Measurements from ENCODE around the gene APOBEC3A. TPM values are rescaled to one million over a fixed set of nuclear protein-coding genes. Genes with fewer than 3 reads are reported as not detected.
"Not testable (repeated sequence)": the region's sequence is repeated elsewhere in the genome, so short reads cannot be mapped to it uniquely, and the experiment has no call there.

Gene APOBEC3A
- total RNA-seq, 2 experiments from 2014 or later = not detected

GRCh38 chr22:38937036-38937435 lies 20.4 kb upstream of the APOBEC3A start:
- Mint-ChIP-seq H3K27me3 (peaks cover 47% of the 10 kb centered on the region), H3K4me1 (peaks cover 16% of the 10 kb centered on the region), H3K27ac (no peak overlapping the region), H3K4me3 (no peak overlapping the region), H3K9me3 (peaks cover 2% of the 10 kb centered on the region), H3K36me3 (no peaks in the 10 kb centered on the region)
- no peak for DNase-seq

GRCh38 chr22:38937541-38937940 lies 19.9 kb upstream of the APOBEC3A start:
- no peak overlapping the region for H3K4me3 Mint-ChIP-seq
- H3K4me1 Mint-ChIP-seq = peaks cover 21% of the 10 kb centered on the region
- H3K9me3 Mint-ChIP-seq = no peaks in the 10 kb centered on the region
- H3K27me3 Mint-ChIP-seq = peaks cover 42% of the 10 kb centered on the region
- no peak overlapping the region for H3K27ac Mint-ChIP-seq
- H3K36me3 Mint-ChIP-seq = no peaks in the 10 kb centered on the region
- no peak for DNase-seq

- Mint-ChIP-seq H3K27me3 (peaks cover 42% of the 10 kb centered on the region), H3K4me1 (peaks cover 27% of the 10 kb centered on the region), H3K27ac (no peak overlapping the region), H3K36me3 (no peaks in the 10 kb centered on the region), H3K9me3 (no peaks in the 10 kb centered on the region), H3K4me3 (no peak overlapping the region)
- no peak for DNase-seq
These were observed 19.2 kb upstream of the APOBEC3A start for GRCh38 chr22:38938221-38938620.

- no peak for DNase-seq
- Mint-ChIP-seq H3K27me3 (peaks cover 48% of the 10 kb centered on the region), H3K36me3 (no peaks in the 10 kb centered on the region), H3K4me3 (no peak overlapping the region), H3K27ac (no peak overlapping the region), H3K4me1 (peaks cover 32% of the 10 kb centered on the region), H3K9me3 (no peaks in the 10 kb centered on the region)
These were observed 18.5 kb upstream of the APOBEC3A start for GRCh38 chr22:38938925-38939324.

- peak overlapping the region; percentile 64 for H3K4me3 Mint-ChIP-seq
- H3K4me1 Mint-ChIP-seq = peaks cover 33% of the 10 kb centered on the region
- no peaks in the 10 kb centered on the region for H3K36me3 Mint-ChIP-seq
- peak overlapping the region; percentile 89 for H3K27ac Mint-ChIP-seq
- no peak for DNase-seq
- peaks cover 55% of the 10 kb centered on the region for H3K27me3 Mint-ChIP-seq
- no peaks in the 10 kb centered on the region for H3K9me3 Mint-ChIP-seq
These were observed 16.5 kb upstream of the APOBEC3A start for GRCh38 chr22:38940811-38941384.

GRCh38 chr22:38941488-38941987 lies 15.9 kb upstream of the APOBEC3A start:
- Mint-ChIP-seq H3K27ac (peak overlapping the region; percentile 89), H3K27me3 (peaks cover 58% of the 10 kb centered on the region), H3K36me3 (no peaks in the 10 kb centered on the region), H3K4me3 (peak overlapping the region; percentile 64), H3K9me3 (no peaks in the 10 kb centered on the region), H3K4me1 (peaks cover 33% of the 10 kb centered on the region)
- DNase-seq = peak; percentile 80

- no peaks in the 10 kb centered on the region for H3K9me3 Mint-ChIP-seq
- no peak for DNase-seq
- H3K27me3 Mint-ChIP-seq = peaks cover 69% of the 10 kb centered on the region
- peak overlapping the region; percentile 89 for H3K27ac Mint-ChIP-seq
- H3K4me1 Mint-ChIP-seq = peaks cover 40% of the 10 kb centered on the region
- no peaks in the 10 kb centered on the region for H3K36me3 Mint-ChIP-seq
- H3K4me3 Mint-ChIP-seq = no peak overlapping the region
These were observed 14.7 kb upstream of the APOBEC3A start for GRCh38 chr22:38942702-38943101.

GRCh38 chr22:38943201-38943600 lies 14.2 kb upstream of the APOBEC3A start:
- Mint-ChIP-seq H3K4me3 (no peak overlapping the region), H3K36me3 (no peaks in the 10 kb centered on the region), H3K27ac (peak overlapping the region; percentile 45), H3K4me1 (peaks cover 42% of the 10 kb centered on the region), H3K9me3 (no peaks in the 10 kb centered on the region), H3K27me3 (peaks cover 74% of the 10 kb centered on the region)
- no peak for DNase-seq

- Mint-ChIP-seq H3K27ac (no peak overlapping the region), H3K4me1 (peaks cover 42% of the 10 kb centered on the region), H3K27me3 (peaks cover 70% of the 10 kb centered on the region), H3K36me3 (no peaks in the 10 kb centered on the region), H3K9me3 (no peaks in the 10 kb centered on the region), H3K4me3 (no peak overlapping the region)
- no peak for DNase-seq
These were observed 13.5 kb upstream of the APOBEC3A start for GRCh38 chr22:38943882-38944281.

- Mint-ChIP-seq H3K4me3 (no peak overlapping the region), H3K36me3 (no peaks in the 10 kb centered on the region), H3K27ac (no peak overlapping the region), H3K9me3 (no peaks in the 10 kb centered on the region), H3K4me1 (peaks cover 42% of the 10 kb centered on the region), H3K27me3 (peaks cover 67% of the 10 kb centered on the region)
- no peak for DNase-seq
These were observed 12.8 kb upstream of the APOBEC3A start for GRCh38 chr22:38944653-38945052.

- not testable (repeated sequence) for H3K27ac Mint-ChIP-seq, H3K36me3 Mint-ChIP-seq, DNase-seq, H3K9me3 Mint-ChIP-seq, H3K4me3 Mint-ChIP-seq
- Mint-ChIP-seq H3K4me1 (peaks cover 38% of the 10 kb centered on the region), H3K27me3 (peaks cover 66% of the 10 kb centered on the region)
These were observed 11.6 kb upstream of the APOBEC3A start for GRCh38 chr22:38945706-38946338.

GRCh38 chr22:38946771-38947170 lies 10.6 kb upstream of the APOBEC3A start:
- H3K9me3 Mint-ChIP-seq = no peaks in the 10 kb centered on the region
- H3K4me1 Mint-ChIP-seq = peaks cover 28% of the 10 kb centered on the region
- no peak for DNase-seq
- no peaks in the 10 kb centered on the region for H3K36me3 Mint-ChIP-seq
- no peak overlapping the region for H3K27ac Mint-ChIP-seq
- H3K4me3 Mint-ChIP-seq = no peak overlapping the region
- peaks cover 65% of the 10 kb centered on the region for H3K27me3 Mint-ChIP-seq

- Mint-ChIP-seq H3K27me3 (peaks cover 65% of the 10 kb centered on the region), H3K27ac (no peak overlapping the region), H3K4me1 (peaks cover 23% of the 10 kb centered on the region), H3K4me3 (no peak overlapping the region), H3K36me3 (no peaks in the 10 kb centered on the region), H3K9me3 (no peaks in the 10 kb centered on the region)
- DNase-seq = no peak
These were observed 9.9 kb upstream of the APOBEC3A start for GRCh38 chr22:38947321-38948140.

GRCh38 chr22:38948181-38948940 lies 9.0 kb upstream of the APOBEC3A start:
- H3K4me3 Mint-ChIP-seq = no peak overlapping the region
- no peak overlapping the region for H3K27ac Mint-ChIP-seq

More at GRCh38 chr22:38948181-38948940, 9.0 kb upstream of the APOBEC3A start:
- Mint-ChIP-seq H3K27me3 (peaks cover 58% of the 10 kb centered on the region), H3K4me1 (peaks cover 19% of the 10 kb centered on the region), H3K36me3 (no peaks in the 10 kb centered on the region), H3K9me3 (no peaks in the 10 kb centered on the region)
- no peak for DNase-seq
